Measurements from ENCODE around the gene LPIN2.

DNA sequence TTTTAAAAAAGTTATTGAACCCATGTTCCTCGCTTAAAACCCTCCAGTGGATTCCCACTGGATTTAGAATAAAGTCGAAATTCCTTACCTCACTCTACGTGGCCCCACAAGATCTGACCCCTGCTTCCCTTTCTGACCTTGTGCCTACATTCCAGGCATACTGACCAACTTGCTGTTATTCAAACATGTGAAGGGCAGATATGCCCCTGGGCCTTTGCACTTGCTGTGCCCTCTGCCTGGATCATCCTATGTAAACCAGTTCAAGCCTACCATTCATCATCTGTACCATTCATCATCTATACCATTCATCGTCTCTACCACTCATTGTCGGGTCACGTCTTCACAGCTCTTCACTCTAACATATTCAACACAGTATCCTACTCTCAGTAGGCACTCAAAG is 41.3 kb upstream of the LPIN2 start:
- no peak for TF ChIP-seq POLR2A (IDR thresholded peaks at IDR 0.05)
- TF ChIP-seq, protein P1, sequence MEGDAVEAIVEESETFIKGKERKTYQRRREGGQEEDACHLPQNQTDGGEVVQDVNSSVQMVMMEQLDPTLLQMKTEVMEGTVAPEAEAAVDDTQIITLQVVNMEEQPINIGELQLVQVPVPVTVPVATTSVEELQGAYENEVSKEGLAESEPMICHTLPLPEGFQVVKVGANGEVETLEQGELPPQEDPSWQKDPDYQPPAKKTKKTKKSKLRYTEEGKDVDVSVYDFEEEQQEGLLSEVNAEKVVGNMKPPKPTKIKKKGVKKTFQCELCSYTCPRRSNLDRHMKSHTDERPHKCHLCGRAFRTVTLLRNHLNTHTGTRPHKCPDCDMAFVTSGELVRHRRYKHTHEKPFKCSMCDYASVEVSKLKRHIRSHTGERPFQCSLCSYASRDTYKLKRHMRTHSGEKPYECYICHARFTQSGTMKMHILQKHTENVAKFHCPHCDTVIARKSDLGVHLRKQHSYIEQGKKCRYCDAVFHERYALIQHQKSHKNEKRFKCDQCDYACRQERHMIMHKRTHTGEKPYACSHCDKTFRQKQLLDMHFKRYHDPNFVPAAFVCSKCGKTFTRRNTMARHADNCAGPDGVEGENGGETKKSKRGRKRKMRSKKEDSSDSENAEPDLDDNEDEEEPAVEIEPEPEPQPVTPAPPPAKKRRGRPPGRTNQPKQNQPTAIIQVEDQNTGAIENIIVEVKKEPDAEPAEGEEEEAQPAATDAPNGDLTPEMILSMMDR (IDR thresholded peaks at IDR 0.05), result no peak
- TF ChIP-seq POLR2AphosphoS5 (IDR thresholded peaks at IDR 0.05), result no peak
